Esophagus squamous epithelium (tissue), 5 donors: ENCODE measurements around the gene S100A9. TPM values are rescaled to one million over a fixed set of nuclear protein-coding genes. Genes with fewer than 3 reads are reported as not detected.
A peak's percentile ranks its signal among the peaks of the same experiment; 100 is the strongest.

Source experiments
- DNase-seq: peaks from one replicate; lab custom pipeline; 2025; lab: John Stamatoyannopoulos, UW
- H3K27ac ChIP-seq, 4 donors: fragments of 200-600 bp; sonication (generic); one replicate each; pipeline ENCODE4 v1.5.1; 2016 to 2019; ENCODE audit warnings: mild to moderate bottlenecking in 1 of 4
- H3K27me3 ChIP-seq, 4 donors: fragments of 200-600 bp; sonication (generic); 1 replicate in 3 of 4; 2 replicates in 1 of 4; pipeline versions ENCODE4 v1.5.1 to v1.6.0; 2017 to 2021; ENCODE audit warnings: antibody characterized with exemption in 1 of 4
- H3K36me3 ChIP-seq, 3 donors: fragments of 200-600 bp; sonication (generic); one replicate each; pipeline ENCODE4 v1.5.1; 2016 to 2019
- H3K4me1 ChIP-seq, 3 donors: fragments of 200-600 bp; sonication (generic); one replicate each; pipeline ENCODE4 v1.5.1; 2017 to 2019
- H3K4me3 ChIP-seq, 4 donors: fragments of 200-600 bp; sonication (generic); 1 replicate in 3 of 4; 2 replicates in 1 of 4; pipeline ENCODE4 v1.5.1; 2016 to 2019; ENCODE audit warnings: mild to moderate bottlenecking in 2 of 4, moderate library complexity in 1 of 4
- H3K9me3 ChIP-seq, 3 donors: fragments of 200-600 bp; sonication (generic); one replicate each; pipeline ENCODE4 v1.5.1; 2016 to 2019
- POLR2A ChIP-seq, 4 donors: fragments of 450-650 bp; IDR thresholded peaks; one replicate each; pipeline ENCODE4 v1.6.1; 2017; ENCODE audit warnings: antibody characterized with exemption in 4 of 4, mild to moderate bottlenecking in 4 of 4, moderate library complexity in 3 of 4
- WGBS, 2 donors: methylation state at CpG; one replicate each; pipeline ENCODE4 v1.1.5; 2018; 5-methylcytosine and 5-hydroxymethylcytosine counted together
- intact Hi-C: fragments of 100-400 bp; cut with DNase I; formaldehyde crosslinking; loops from one replicate; pipeline ENCODE4 v1.15.0; 2022
- total RNA-seq, 4 donors: library from RNA; depleted of rRNA; stranded (reverse); fragments of >200 nt; gene quantifications; one replicate each; pipeline ENCODE4 v1.1.0, GENCODE V29; 2016
- TF ChIP-seq, protein P1 (sequence below), 6 experiments: fragments of 450-650 bp in 4 of 6; fragments of 200-600 bp in 2 of 6; sonication (generic) in 2 of 6; IDR thresholded peaks; one replicate each; pipeline ENCODE4 v1.5.1; 2016 to 2019; ENCODE audit warnings: antibody characterized with exemption in 6 of 6, mild to moderate bottlenecking in 4 of 6, moderate library complexity in 4 of 6
- donor health status: DM: yes; HTN: yes; CAD: no.

S100A9 gene
- total RNA-seq, result over 10,000 TPM; 15,145 to 90,256 (median 57,331) TPM

DNA sequence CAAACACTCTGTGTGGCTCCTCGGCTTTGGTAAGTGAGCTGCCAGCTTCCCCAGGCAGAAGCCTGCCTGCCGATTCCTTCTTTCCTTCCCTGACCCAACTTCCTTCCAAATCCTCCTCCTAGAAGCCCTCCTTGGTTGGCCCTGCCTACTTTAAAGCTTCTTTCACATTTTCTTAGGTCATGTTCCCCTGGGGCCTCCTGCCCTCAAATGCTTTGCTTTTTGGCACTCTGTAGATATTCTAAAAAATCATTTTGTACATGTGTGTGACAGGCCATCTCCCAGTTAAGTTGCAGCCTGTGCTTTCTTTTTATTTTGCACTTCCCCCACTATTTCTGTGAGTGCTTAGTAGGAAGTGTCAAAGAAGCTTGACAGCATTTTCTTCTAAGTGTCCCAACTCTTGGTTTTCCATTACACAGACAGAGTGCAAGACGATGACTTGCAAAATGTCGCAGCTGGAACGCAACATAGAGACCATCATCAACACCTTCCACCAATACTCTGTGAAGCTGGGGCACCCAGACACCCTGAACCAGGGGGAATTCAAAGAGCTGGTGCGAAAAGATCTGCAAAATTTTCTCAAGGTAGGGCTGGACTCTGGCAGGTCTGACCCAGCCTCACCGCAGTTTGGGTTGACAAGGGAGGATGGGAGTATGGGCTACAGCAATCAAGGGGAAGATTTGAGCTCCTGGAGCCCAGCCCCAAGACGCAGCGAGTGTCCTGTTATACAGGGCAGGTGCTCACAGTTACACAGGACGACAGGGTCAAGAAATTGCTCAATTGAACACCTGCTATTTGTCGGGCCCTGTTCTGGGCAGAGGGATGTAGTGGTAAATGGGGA is at the start of gene S100A9:
S100A9 (plus strand) TSS at position 2 of the 838 bp plus-strand sequence; CDS start at position 432, 430 bp downstream.
- Histone ChIP-seq H3K36me3 (no peaks in the 10 kb centered on the region), H3K27ac (peak within 1 kb of the TSS; percentile 86 to 94 (median 93)), H3K4me3 (peak within 1 kb of the TSS; percentile 33 to 64 (median 46)), H3K4me1 (peaks cover 19 to 70% (median 26%) of the 10 kb centered on the region in 3 donors), H3K27me3 (peaks cover 0 to 5% (median 0%) of the 10 kb centered on the region in 4 donors), H3K9me3 (no peaks in the 10 kb centered on the region)
- WGBS, 2 donors, result 48 to 57% methylated on average over 11 of the region's 11 CpGs
- no peak for DNase-seq
- intact Hi-C loops, result loop anchor here (5.0 kb wide), 1 partner anchor 134 kb away; no protein-coding TSS in a partner anchor
- TF ChIP-seq, protein P1, sequence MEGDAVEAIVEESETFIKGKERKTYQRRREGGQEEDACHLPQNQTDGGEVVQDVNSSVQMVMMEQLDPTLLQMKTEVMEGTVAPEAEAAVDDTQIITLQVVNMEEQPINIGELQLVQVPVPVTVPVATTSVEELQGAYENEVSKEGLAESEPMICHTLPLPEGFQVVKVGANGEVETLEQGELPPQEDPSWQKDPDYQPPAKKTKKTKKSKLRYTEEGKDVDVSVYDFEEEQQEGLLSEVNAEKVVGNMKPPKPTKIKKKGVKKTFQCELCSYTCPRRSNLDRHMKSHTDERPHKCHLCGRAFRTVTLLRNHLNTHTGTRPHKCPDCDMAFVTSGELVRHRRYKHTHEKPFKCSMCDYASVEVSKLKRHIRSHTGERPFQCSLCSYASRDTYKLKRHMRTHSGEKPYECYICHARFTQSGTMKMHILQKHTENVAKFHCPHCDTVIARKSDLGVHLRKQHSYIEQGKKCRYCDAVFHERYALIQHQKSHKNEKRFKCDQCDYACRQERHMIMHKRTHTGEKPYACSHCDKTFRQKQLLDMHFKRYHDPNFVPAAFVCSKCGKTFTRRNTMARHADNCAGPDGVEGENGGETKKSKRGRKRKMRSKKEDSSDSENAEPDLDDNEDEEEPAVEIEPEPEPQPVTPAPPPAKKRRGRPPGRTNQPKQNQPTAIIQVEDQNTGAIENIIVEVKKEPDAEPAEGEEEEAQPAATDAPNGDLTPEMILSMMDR (IDR thresholded peaks at IDR 0.05), result no peak
- peak in 1 of 4 donors; percentile 74 for TF ChIP-seq POLR2A (IDR thresholded peaks at IDR 0.05)

DNA sequence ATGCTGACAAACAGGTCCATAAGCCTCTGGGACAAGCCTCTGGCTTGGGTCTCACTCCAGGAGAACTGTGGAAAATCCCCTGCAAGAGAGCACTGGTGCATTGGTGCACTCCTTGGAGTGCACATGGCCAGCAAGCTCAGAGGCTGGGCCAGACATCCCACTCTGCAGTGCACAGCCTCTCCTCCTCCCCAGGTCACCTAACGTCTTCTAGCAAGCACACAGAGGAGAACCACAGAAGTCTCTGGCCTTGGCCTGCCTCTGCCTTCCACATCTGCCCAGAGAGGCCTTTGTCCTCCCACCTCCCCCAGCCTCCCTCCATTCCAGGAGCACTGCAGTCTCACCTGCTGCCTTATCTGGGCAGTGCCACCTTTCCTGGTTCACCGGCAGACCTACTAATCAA is 49.1 kb upstream of the S100A9 start:
- intact Hi-C loops, result no loop called here
- DNase-seq, result no peak
- no peak overlapping the region for H3K27ac ChIP-seq
- WGBS, 2 donors, result 80 to 100% methylated on average over 1 to 2 of the region's 2 CpGs
- peaks cover 0 to 4% (median 0%) of the 10 kb centered on the region in 4 donors for H3K27me3 ChIP-seq
- peaks cover 0 to 50% (median 0%) of the 10 kb centered on the region in 3 donors for H3K36me3 ChIP-seq
- no peaks in the 10 kb centered on the region for H3K9me3 ChIP-seq
- H3K4me1 ChIP-seq, result peaks cover 0 to 20% (median 0%) of the 10 kb centered on the region in 3 donors
- TF ChIP-seq, protein P1 (IDR thresholded peaks at IDR 0.05), result no peak
- no peak for TF ChIP-seq POLR2A (IDR thresholded peaks at IDR 0.05)
- H3K4me3 ChIP-seq, result no peak overlapping the region

DNA sequence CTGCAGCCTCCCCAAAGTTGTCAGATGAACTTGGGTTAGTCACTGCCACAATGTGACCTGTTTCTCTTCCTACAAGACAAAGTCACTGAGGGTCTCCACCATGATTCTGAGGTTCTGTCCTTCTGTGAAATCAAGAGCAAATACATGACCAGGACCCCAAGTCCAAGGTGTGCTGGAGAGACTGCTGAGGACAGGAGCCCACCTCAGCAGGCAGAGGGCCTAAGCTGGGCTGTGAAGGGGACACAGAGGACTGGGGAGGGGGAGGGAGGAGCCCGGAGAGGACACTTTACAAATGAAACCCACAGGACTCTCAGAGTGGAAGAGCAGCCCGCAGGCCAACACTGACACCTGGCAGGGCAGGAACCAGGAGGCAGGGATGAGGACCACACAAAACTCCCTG is 48.2 kb upstream of the S100A9 start:
- TF ChIP-seq, protein P1 (IDR thresholded peaks at IDR 0.05), result no peak
- intact Hi-C loops, result no loop called here
- Histone ChIP-seq H3K9me3 (no peaks in the 10 kb centered on the region), H3K36me3 (peaks cover 0 to 41% (median 0%) of the 10 kb centered on the region in 3 donors), H3K4me1 (peaks cover 0 to 20% (median 0%) of the 10 kb centered on the region in 3 donors), H3K27me3 (peaks cover 0 to 4% (median 0%) of the 10 kb centered on the region in 4 donors), H3K27ac (no peak overlapping the region), H3K4me3 (no peak overlapping the region)
- 86 to 88% methylated on average over 1 of the region's 2 CpGs for WGBS, 2 donors
- no peak for DNase-seq

DNA sequence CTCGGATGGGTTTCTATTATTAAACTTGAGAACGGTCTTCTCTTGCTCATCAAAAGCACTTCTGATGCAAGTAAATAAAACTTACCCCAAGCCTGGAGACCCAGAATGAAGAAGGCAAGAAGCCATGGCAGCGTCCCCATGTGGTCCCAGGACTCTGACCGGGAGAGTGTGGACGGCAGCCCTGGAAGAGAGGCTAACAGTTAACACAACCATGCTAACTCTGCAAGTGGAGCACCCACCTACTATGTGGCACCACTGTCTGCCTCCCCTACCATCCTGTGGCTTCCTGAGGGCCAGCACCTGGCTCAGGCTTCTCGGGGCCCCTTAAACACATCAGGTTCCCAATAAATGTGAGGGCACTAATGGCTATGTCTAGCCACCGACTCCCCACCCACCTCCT is 47.1 kb upstream of the S100A9 start:
- no peak for DNase-seq
- Histone ChIP-seq H3K36me3 (peaks cover 0 to 40% (median 0%) of the 10 kb centered on the region in 3 donors), H3K27ac (no peak overlapping the region), H3K4me1 (peaks cover 0 to 20% (median 0%) of the 10 kb centered on the region in 3 donors), H3K27me3 (peaks cover 0 to 4% (median 0%) of the 10 kb centered on the region in 4 donors), H3K9me3 (no peaks in the 10 kb centered on the region), H3K4me3 (no peak overlapping the region)
- intact Hi-C loops, result no loop called here
- WGBS, 2 donors, result 65 to 75% methylated on average over 7 of the region's 7 CpGs
- TF ChIP-seq, protein P1 (IDR thresholded peaks at IDR 0.05), result no peak
- no peak for TF ChIP-seq POLR2A (IDR thresholded peaks at IDR 0.05)
